GM19239 (cell line): Measurements from ENCODE around the gene WDHD1.
"Not testable (repeated sequence)": the region's sequence is repeated elsewhere in the genome, so short reads cannot be mapped to it uniquely, and the experiment has no call there.

Source experiments
- DNase-seq: peaks from one replicate; pipeline ENCODE4 v3.0.0; 2011; ENCODE audit warnings: low spot score; ENCODE audit not compliant: insufficient read length
- FAIRE-seq: peaks from 2 replicates; lab custom pipeline; 2011; peaks lifted over from hg19 to GRCh38; lab: Jason Lieb, UNC

The WDHD1 gene

GRCh38 chr14:55026793-55027561 lies at the start of gene WDHD1, which contains the start of gene SOCS4:
Gene WDHD1 (minus strand): TSS chr14:55027099. CDS start chr14:55026787, 312 bp downstream.
Gene SOCS4 (plus strand): TSS chr14:55027236. CDS start chr14:55043042, 15,806 bp downstream.
- peak; percentile 82 for DNase-seq
- peak; percentile 97 for FAIRE-seq

GRCh38 chr14:55075628-55076175 lies 48.8 kb upstream of the WDHD1 start:
- FAIRE-seq (peak; percentile 70), DNase-seq (no peak)

GRCh38 chr14:55074662-55075061 lies 47.8 kb upstream of the WDHD1 start:
- peak; percentile 93 for FAIRE-seq
- DNase-seq: no peak

- FAIRE-seq (peak; percentile 44), DNase-seq (no peak)
Measured at GRCh38 chr14:55073856-55074255, 47.0 kb upstream of the WDHD1 start.

- FAIRE-seq: peak; percentile 78
- no peak for DNase-seq
Measured at GRCh38 chr14:55071870-55072640, 45.2 kb upstream of the WDHD1 start.

- no peak for DNase-seq
- no peak for FAIRE-seq
Measured at GRCh38 chr14:55070981-55071411, 44.1 kb upstream of the WDHD1 start.

- no peak for DNase-seq
- FAIRE-seq: peak; percentile 4
Measured at GRCh38 chr14:55066223-55066622, 39.3 kb upstream of the WDHD1 start.

- DNase-seq (no peak), FAIRE-seq (peak; percentile 18)
Measured at GRCh38 chr14:55065411-55065810, 38.5 kb upstream of the WDHD1 start.

- not testable (repeated sequence) for FAIRE-seq, DNase-seq
Measured at GRCh38 chr14:55064896-55065295, 38.0 kb upstream of the WDHD1 start.

GRCh38 chr14:55062517-55063351 lies 35.8 kb upstream of the WDHD1 start:
- FAIRE-seq (no peak), DNase-seq (no peak)

GRCh38 chr14:55059333-55059732 lies 32.4 kb upstream of the WDHD1 start:
- FAIRE-seq (no peak), DNase-seq (no peak)

GRCh38 chr14:55057919-55058318 lies 31.0 kb upstream of the WDHD1 start:
- FAIRE-seq (no peak), DNase-seq (no peak)

- no peak for DNase-seq
- FAIRE-seq: no peak
Measured at GRCh38 chr14:55054098-55054497, 27.2 kb upstream of the WDHD1 start.

- DNase-seq: no peak
- FAIRE-seq: no peak
Measured at GRCh38 chr14:55053500-55053899, 26.6 kb upstream of the WDHD1 start.

GRCh38 chr14:55053018-55053417 lies 26.1 kb upstream of the WDHD1 start:
- no peak for DNase-seq
- no peak for FAIRE-seq

GRCh38 chr14:55052269-55052930 lies 25.5 kb upstream of the WDHD1 start:
- DNase-seq (no peak), FAIRE-seq (peak; percentile 91)

GRCh38 chr14:55051423-55052268 lies 24.7 kb upstream of the WDHD1 start, which contains the start of gene MAPK1IP1L:
Gene MAPK1IP1L (plus strand): TSS chr14:55051647. CDS start chr14:55061684, 10,037 bp downstream.
- peak; percentile 86 for DNase-seq
- FAIRE-seq: peak; percentile 93

GRCh38 chr14:55051165-55051422 lies 24.2 kb upstream of the WDHD1 start:
- no peak for FAIRE-seq
- no peak for DNase-seq
